KMS-11 (cell line): ENCODE data around the gene SH2D7.

Experiments
- H2AFZ ChIP-seq: fragments of 200-600 bp; sonication (generic); 2 replicates; pipeline ENCODE4 v1.6.1; 2016; ENCODE audit warnings: antibody characterized with exemption, mixed run types, low read depth
- H3K27ac ChIP-seq: fragments of 200-600 bp; sonication (generic); 2 replicates; pipeline ENCODE4 v1.6.1; 2016; ENCODE audit warnings: mild to moderate bottlenecking, mixed run types
- H3K27me3 ChIP-seq: fragments of 200-600 bp; sonication (generic); 2 replicates; pipeline ENCODE4 v1.6.1; 2017; ENCODE audit warnings: mild to moderate bottlenecking, low read depth, mixed run types, moderate library complexity; ENCODE audit not compliant: insufficient read depth
- H3K36me3 ChIP-seq: fragments of 200-600 bp; sonication (generic); 2 replicates; pipeline ENCODE4 v1.6.1; 2017; ENCODE audit warnings: mild to moderate bottlenecking, mixed run types; ENCODE audit not compliant: insufficient read depth
- H3K4me1 ChIP-seq: fragments of 200-600 bp; sonication (generic); 2 replicates; pipeline ENCODE4 v1.6.1; 2016; ENCODE audit warnings: mild to moderate bottlenecking, low read depth, mixed run types; ENCODE audit not compliant: poor library complexity, severe bottlenecking
- H3K4me2 ChIP-seq: fragments of 200-600 bp; sonication (generic); 2 replicates; pipeline ENCODE4 v1.7.0; 2016; ENCODE audit warnings: mild to moderate bottlenecking, mixed run types
- H3K4me3 ChIP-seq: fragments of 200-600 bp; sonication (generic); IDR thresholded peaks from 2 replicates; pipeline ENCODE4 v1.6.1; 2017; ENCODE audit warnings: low read depth, low read length, mixed read lengths; ENCODE audit not compliant: insufficient read depth
- H3K79me2 ChIP-seq: fragments of 200-600 bp; sonication (generic); 2 replicates; pipeline ENCODE4 v1.6.1; 2016; ENCODE audit warnings: low read depth, mixed run types; ENCODE audit not compliant: insufficient read depth
- H3K9ac ChIP-seq: fragments of 200-600 bp; sonication (generic); 2 replicates; pipeline ENCODE4 v1.6.1; 2016; ENCODE audit warnings: mild to moderate bottlenecking, mixed run types
- H4K20me1 ChIP-seq: fragments of 200-600 bp; sonication (generic); 2 replicates; pipeline ENCODE4 v1.6.1; 2016; ENCODE audit warnings: mild to moderate bottlenecking, mixed run types; ENCODE audit not compliant: insufficient read depth
- TF ChIP-seq, protein P1 (sequence below): fragments of 200-600 bp; sonication (generic); conservative IDR thresholded peaks from 2 replicates; pipeline ENCODE4 v1.6.1; 2017; ENCODE audit warnings: low read depth, mild to moderate bottlenecking, antibody characterized with exemption, low read length, moderate library complexity, mixed read lengths

Gene SH2D7

DNA sequence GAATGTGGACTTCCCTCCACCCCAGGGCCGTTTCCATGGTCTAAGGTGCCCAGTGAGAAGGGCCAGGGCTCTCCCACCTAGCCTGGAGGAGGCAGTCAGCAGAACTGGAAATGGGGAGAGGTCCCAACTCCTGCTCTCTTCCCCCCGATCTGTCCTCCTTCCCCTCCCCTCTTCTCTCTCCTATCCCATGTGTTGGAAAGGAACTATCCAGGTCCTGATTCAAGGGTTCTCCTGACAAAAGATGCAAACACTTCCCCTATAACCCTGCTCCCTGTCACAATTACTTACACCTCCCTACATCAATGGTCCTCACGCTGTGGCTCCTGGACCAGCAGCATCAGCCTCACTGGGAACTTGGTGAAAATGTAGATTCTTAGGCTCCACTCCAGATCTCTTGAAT, 32.9 kb downstream of the SH2D7 start:
- Histone ChIP-seq H3K27me3 (no peaks in the 10 kb centered on the region), H3K79me2 (no peaks in the 10 kb centered on the region), H3K4me2 (no peak overlapping the region), H2AFZ (no peak overlapping the region), H3K27ac (no peak overlapping the region), H3K9ac (no peak overlapping the region), H3K36me3 (no peaks in the 10 kb centered on the region), H3K4me1 (no peaks in the 10 kb centered on the region), H3K4me3 (no peak overlapping the region), H4K20me1 (no peaks in the 10 kb centered on the region)
- TF ChIP-seq, protein P1, sequence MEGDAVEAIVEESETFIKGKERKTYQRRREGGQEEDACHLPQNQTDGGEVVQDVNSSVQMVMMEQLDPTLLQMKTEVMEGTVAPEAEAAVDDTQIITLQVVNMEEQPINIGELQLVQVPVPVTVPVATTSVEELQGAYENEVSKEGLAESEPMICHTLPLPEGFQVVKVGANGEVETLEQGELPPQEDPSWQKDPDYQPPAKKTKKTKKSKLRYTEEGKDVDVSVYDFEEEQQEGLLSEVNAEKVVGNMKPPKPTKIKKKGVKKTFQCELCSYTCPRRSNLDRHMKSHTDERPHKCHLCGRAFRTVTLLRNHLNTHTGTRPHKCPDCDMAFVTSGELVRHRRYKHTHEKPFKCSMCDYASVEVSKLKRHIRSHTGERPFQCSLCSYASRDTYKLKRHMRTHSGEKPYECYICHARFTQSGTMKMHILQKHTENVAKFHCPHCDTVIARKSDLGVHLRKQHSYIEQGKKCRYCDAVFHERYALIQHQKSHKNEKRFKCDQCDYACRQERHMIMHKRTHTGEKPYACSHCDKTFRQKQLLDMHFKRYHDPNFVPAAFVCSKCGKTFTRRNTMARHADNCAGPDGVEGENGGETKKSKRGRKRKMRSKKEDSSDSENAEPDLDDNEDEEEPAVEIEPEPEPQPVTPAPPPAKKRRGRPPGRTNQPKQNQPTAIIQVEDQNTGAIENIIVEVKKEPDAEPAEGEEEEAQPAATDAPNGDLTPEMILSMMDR: no peak

DNA sequence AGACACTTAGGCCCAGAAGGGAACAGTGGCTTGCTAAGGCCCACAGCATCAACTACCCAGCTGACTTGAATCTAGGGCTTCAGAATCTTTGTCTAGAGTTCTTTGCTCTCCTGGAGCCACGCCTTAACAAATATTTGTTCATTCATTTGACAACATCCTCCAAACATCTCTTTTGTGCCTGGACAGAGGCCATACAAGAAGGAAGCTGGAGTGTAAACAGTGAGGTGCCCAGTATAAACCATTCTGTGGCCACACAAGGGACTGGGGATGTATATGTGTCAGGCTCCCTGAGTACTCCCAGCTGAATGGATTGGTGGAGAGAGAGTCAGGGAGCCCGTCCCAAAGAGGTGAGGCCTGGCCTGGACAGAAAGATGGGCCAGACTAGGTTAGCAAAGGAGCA, 35.5 kb downstream of the SH2D7 start:
- no peak overlapping the region for H2AFZ ChIP-seq
- H3K9ac ChIP-seq: no peak overlapping the region
- no peak overlapping the region for H3K4me3 ChIP-seq
- no peak overlapping the region for H3K27ac ChIP-seq
- no peaks in the 10 kb centered on the region for H3K79me2 ChIP-seq
- no peaks in the 10 kb centered on the region for H4K20me1 ChIP-seq
- H3K4me2 ChIP-seq: no peak overlapping the region
- no peaks in the 10 kb centered on the region for H3K36me3 ChIP-seq
- peaks cover 11% of the 10 kb centered on the region for H3K4me1 ChIP-seq
- no peaks in the 10 kb centered on the region for H3K27me3 ChIP-seq
- TF ChIP-seq, protein P1: no peak

DNA sequence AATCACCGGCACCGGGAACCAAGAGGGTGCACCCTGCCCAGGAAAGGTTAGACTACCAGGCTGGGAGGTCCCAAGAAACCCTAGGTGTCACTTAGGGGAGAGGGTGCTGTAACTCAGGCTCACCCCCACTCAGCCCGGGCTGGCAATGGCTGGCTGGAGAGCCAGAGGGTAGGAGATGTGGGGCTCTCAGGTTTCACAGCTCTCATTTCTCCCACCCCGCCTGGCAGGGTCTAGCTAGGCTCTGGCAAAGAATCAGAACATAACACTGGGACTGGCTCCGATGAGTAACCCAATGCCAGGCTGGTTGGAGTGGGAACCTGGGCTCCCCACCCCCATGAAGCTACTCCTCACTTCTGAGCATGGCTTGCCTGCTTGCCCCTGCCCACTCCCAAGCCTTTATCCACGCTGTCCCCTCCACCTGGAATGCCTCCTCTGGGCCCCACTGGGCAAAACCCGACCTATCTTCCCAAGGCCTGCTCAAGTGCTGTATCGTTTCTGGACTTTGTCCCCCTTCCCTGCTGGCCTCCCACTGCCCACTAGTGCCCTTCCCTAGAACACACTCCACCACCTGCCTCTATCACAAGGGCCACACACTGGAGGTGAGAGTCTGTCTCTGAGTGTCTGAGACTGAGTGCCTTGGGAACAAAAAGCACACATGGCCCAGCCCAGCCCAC, 36.9 kb downstream of the SH2D7 start:
- no peak overlapping the region for H3K9ac ChIP-seq
- H3K79me2 ChIP-seq: no peaks in the 10 kb centered on the region
- no peaks in the 10 kb centered on the region for H4K20me1 ChIP-seq
- no peak overlapping the region for H3K4me2 ChIP-seq
- no peak overlapping the region for H2AFZ ChIP-seq
- TF ChIP-seq, protein P1: no peak
- H3K4me1 ChIP-seq: peaks cover 22% of the 10 kb centered on the region
- no peak overlapping the region for H3K4me3 ChIP-seq
- no peaks in the 10 kb centered on the region for H3K36me3 ChIP-seq
- no peaks in the 10 kb centered on the region for H3K27me3 ChIP-seq
- H3K27ac ChIP-seq: no peak overlapping the region

DNA sequence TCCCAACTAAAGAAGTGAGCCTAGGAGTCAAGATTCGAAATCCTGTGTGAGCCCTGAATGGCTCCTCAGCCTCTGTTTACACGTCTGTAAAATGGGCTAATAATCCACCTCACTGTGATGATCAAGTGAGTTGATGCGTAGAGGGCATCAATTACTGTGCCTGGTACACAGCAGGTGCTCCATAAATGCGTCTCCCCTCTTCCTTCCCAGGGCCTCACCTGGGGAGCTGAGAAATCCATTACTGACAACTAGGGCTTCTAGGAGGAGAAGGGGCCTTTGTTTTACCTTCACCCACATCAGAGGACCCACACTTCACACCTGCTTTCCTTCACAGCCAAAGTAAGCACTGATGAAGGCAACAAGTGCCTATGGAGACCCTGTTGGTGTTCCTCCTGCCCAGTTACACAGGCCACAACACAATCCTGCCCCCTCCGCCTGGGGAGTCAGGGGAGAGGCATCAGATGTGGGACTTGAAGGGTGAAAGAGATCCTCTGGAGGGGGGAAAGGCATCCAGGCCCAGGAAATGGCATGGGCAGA, 37.5 kb downstream of the SH2D7 start:
- Histone ChIP-seq H4K20me1 (no peaks in the 10 kb centered on the region), H2AFZ (no peak overlapping the region), H3K27me3 (no peaks in the 10 kb centered on the region), H3K4me3 (no peak overlapping the region), H3K36me3 (no peaks in the 10 kb centered on the region), H3K4me2 (no peak overlapping the region), H3K79me2 (no peaks in the 10 kb centered on the region), H3K4me1 (peaks cover 22% of the 10 kb centered on the region), H3K27ac (no peak overlapping the region), H3K9ac (no peak overlapping the region)
- TF ChIP-seq, protein P1: no peak
